GM21737 (cell line): ENCODE data around the gene BPIFB3.
"Not testable (repeated sequence)": the region's sequence is repeated elsewhere in the genome, so short reads cannot be mapped to it uniquely, and the experiment has no call there.

Experiments used
- ATAC-seq: cut with Tn5 transposase; IDR thresholded peaks from one replicate; pipeline ENCODE4 v1.9.1; 2021; ENCODE audit warnings: mild to moderate bottlenecking, moderate library complexity; ENCODE audit not compliant: unreplicated experiment

Gene BPIFB3

DNA sequence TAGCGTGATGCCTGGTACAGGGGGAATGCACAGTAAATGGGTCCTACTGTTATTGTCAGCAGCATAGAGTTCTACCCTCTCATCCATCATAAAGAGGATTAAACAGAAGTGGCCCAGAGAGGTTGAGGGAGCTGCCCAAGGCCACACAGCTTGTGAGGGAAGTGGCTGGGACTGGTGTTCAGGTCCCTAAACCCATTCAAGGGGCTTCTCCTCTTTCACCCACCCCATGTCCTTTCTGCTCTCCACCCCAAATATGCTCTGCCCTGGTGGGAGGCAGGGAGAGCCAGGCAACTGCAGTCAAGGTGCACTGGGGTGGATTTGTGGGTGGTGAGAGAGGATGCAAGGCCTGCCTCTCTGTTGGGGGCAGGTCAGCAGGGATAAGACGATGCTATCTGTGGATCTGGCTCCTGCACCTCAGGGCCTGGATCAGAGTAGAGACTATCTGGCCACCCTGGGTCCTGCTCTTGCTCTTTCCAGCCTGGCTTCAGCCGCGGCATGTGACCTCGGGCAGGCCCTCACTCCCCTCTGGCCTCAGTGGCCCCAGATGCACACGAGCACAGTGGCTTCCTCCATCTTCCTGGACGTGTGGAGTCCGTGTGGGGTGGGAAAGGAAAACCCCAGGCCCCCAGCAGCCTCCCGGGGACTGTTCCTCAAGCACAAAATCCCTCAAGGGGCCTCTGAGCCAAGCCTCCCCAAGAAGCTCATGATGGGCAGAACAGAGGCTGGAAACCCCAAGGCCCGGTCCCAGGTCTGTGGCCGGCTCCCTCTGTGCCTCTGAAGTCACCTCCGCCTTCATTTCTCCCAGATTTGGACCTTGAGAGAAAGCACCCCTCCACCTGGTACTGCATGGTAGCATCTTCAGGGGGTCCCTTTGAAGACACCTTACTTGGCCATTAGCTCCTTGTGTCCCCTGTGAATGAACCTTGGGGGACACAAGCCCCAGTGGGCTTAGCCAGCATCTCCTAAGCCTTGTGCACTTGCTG lies 25.6 kb upstream of the BPIFB3 start:
- no peak for ATAC-seq

DNA sequence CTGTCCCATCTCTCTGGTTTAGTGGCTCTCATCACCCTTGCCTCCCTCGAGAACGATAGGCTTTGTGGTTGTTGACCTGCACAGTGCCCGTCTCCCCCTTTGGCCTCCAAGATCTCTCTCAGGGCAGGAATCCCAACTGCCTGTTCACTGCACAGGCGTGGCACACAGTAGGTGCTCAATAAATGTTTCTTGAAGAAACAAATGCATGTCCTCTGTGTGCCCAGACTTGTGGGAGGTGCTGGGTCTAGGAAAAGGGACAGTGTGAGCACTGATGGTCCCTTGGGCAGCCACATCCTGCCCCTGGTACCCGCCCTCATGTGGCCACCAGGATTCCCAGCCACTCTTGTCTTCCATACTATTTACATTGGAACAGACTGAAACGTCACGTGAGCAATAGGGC lies 24.8 kb upstream of the BPIFB3 start:
- ATAC-seq = no peak

DNA sequence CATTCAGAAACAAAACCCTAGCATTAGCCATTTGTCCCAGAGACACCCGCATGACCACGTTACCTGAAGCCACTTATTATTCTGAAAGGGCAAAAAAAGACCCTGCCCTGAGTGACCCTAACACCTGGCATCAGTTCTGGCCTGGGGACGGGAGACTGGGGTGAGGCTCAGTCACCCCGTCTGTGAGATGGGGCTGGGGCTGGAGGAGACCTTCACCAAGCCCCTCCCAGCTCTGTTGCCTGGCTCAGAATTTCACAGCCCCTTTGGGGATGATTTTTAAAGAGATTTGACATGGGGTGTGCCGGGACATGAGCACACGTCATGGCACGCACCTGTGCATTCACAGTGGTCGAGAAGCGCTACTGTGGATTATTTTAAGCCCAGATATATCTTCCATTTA lies 23.6 kb upstream of the BPIFB3 start:
- ATAC-seq = no peak

DNA sequence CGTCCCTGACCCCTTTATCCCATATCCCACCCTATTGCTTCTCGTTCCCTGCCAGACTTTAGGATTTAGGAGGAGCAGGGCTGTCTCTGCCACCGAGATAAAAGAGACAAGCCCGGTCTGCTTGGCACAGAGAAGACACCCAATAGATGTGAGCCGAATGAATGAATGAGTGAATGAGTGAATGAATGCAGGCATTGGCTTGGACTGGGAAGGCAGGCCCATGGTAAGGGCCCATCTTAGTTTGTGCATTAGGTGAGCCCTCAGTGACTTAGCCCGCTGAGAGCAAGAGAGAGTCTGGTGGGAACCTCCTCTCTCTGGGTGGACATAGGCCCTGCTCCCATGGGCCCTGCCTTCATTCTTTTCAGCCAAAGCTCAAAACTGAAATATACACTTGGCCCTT lies 23.1 kb upstream of the BPIFB3 start:
- ATAC-seq = no peak

DNA sequence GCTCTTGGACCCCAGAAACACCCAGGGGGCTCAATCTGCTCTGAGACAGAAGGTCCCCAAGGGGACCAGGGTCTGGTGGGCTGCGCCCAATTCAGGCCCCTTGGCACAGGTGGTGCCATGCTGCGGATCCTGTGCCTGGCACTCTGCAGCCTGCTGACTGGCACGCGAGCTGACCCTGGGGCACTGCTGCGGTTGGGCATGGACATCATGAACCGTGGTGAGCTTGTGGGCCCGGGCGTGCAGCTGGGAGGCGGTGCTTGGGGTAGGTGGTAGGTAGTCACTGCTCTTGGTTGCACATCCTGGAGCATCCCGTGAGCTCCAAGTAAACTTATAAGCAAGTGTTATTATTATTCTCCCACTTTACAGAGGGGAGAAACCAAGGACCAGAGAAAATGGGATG lies 22.2 kb upstream of the BPIFB3 start, which contains the start of gene BPIFB6:
TSS of gene BPIFB6 (plus strand) at position 118 of the 400 bp plus-strand sequence. CDS start at position 118, 0 bp downstream.
- no peak for ATAC-seq

DNA sequence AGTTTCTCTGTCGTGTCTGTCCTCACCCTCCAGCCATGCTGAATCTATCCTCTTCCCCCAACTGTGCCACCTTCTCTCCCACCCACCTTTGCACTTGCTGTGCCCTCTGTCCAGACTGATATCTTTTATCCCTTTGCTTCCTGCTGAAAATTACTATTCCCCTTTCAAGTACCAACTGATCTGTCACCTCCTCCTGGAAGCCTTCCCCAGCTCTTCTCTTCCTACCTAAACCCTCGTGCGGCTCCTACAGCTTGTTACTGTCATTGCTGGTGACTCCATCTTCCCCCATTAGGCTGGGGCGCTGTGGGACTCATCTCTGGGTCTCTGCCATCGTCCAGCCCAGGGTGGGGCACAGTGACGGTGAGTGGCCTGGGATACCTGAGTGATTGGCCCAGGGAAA lies 21.1 kb upstream of the BPIFB3 start:
- no peak for ATAC-seq

DNA sequence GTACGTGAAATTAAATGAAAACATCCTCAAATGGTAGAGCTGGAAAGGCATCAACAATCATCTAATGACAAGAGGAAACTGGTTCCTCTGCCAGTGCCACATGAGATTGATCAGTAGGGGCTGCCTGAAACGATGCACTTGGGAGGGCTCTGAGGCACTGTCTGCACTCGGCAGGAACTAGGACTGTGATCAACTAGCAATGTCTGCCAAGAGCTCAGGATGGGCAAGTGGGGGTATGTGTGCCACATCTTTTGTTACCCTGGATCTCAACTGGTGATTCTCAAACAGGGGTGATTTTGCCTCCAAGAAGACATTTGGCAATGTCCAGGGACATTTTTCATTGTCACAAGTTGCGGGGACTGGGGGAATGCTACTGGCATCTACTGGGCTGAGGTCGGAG lies 20.3 kb upstream of the BPIFB3 start:
- ATAC-seq = no peak

DNA sequence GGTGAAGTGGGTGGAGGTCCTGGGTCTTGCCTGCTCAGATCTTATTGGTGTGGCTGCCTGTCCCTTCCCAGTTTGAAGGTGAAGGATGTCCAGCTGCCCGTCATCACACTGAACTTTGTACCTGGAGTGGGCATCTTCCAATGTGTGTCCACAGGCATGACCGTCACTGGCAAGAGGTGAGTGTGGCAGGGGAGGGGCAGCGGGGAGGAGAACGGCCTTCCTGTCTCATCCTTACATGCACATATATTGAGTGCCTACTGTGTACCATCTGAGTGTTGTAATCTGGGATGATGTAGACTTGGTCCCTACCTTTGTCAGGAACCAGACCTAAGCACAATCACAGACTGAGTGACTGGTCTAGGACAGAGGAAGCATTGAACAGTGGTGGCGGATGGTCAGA lies 19.6 kb upstream of the BPIFB3 start:
- ATAC-seq = no peak

DNA sequence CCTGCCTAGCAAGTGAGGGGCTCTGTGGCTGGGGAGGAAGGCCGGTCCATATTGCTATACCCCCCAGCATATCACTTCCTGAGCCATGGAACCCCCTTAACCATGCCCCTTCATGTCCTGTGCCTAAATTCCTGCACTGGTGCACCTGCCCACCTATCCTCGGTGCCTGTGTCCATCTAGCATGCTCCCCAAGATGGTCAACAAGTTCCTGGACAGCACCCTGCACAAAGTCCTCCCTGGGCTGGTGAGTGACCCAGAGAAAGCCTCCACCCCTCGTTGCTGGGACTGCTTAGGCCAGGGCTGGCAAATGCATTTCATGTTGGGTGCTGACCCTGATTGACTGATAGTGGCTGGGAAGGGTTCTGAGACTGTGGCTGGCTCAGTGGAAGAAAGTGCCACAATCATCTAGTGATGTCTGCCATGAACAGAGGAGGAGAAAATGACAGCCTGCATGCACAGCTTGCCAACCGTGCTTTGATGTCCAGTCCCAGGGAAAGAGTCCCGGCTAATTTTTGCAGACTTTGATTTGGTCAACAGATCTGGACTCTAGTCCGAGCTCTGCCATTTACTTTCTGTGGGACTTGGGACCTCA lies 18.7 kb upstream of the BPIFB3 start:
- ATAC-seq = no peak

DNA sequence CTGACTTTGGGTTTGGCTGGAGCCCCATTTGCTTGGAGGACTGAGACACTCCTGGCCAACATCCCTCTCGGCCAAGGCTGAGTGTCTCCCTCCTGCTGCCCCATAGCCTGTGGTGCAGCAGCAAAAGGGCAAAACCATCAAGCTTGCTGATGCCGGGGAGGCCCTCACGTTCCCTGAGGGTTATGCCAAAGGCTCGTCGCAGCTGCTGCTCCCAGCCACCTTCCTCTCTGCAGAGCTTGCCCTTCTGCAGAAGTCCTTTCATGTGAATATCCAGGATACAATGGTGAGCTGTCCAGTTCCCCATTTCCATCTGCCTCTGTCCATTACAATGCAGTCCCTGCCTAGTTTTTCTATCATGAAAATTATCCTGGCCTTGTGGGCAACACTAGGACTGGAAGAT lies 16.2 kb upstream of the BPIFB3 start:
- ATAC-seq = no peak

DNA sequence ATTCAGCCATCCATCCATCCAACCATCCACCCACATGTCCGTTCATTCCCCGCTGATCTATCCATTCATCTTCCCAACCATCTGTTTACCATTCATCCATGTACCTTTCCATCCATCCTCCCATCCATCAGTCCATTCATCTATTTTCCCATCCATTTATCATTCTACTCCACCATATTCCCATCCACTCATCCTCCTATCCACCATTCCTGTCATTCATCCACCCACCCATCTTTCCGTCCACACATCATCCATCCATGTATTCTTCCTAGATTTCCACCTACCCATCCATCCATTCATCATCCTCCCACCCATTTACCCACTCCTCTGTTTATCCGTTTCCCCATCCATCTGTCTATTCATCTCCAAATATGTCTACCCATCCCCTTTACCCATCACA lies 15.5 kb upstream of the BPIFB3 start:
- no peak for ATAC-seq

DNA sequence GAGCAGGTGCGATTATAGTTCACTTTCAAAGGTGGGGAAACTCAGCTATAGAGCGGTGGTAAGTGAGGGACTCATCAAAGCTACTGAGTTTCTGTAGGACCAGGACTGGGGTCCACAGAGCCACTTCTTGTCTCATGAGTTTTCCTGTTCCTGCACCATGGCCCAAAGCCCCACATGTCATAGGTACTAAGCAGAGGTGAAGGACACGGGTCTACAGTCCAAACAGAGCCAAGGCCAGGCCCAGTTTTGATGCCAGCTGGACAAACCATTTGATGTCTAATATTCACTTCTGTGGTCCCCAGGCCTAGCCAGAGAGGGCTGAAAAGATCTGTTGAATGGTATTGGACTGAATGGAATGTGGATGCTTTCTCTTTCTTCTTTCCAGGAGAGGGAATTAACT lies 11.3 kb upstream of the BPIFB3 start:
- no peak for ATAC-seq

DNA sequence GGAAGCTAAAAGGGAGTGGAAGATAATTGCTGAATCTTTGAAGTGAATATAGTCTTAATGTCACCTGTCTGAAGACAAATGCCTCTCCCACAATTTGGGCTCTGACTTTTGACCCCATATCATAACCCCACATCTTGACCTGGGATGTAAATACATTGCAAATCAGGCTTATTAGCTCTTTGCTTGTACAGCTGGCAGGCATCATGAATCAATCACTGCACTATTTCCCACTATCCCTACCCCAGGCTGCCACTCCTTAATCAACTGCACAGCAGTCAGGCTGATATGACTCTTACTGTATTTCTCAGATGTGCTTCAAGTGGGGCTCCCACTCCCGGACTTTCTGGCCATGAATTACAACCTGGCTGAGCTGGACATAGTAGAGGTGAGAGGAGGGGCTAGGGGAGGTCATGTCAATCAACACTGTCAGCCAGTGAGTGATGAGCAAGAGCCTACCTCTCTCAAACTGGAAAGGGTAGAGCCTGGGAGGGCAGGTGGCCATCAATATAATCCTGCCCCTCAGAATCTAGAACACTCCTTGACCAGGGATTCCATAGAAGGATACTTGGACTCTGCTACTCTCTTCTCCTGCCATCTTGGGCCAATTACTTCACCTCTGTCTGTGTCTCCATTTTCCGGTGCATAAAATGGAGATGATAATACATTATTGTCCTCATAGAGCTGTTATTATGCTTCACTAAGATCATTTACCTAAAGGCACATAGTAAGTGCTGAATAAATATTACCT lies 10.5 kb upstream of the BPIFB3 start:
- no peak for ATAC-seq

DNA sequence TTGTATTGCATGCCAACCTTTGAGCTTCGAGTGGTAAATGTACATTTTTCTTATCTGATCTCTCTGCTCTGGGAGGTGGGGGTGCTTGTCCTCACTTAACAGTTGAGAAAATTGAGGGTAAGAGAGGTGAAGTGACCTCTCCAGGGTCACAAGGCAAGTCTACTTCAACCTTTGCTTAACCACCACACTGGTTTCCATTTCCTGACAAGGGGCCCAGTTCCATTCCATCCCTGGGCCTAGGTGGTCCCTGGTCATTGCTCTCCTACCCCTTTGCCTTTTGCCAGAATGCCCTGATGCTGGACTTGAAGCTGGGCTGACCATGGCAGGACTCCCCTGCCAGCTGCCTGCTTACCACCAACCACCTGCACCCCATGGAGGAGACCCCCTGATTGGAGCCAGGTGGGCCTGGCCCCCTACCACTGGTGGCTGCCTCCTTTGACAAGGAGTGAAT lies 9.9 kb upstream of the BPIFB3 start:
- no peak for ATAC-seq

DNA sequence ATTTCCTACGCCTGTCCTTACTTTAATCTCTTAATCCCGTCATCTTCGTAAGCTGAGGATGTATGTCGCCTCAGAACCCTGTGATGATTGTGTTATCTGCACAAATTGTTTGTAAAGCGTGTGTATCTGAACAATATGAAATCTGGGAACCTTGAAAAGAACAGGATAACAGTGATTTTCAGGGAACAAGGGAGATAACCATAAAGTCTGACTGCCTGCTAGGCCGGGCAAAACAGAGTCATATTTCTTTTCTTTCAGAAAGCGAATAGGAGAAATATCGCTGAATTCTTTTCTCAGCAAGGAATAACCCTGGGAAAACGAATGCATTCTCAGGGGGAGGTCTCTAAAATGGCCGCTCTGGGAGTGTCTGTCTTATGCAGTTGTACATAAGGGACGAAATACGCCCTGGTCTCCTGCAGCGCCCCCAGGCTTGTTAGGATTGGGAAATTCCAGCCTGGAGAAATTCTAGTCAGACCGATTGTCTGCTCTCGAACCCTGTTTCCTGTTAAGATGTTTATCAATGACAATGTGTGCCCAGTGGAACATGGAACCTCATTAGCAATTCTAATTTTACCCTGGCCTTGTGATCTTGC lies 8.5 kb upstream of the BPIFB3 start:
- ATAC-seq = not testable (repeated sequence)

DNA sequence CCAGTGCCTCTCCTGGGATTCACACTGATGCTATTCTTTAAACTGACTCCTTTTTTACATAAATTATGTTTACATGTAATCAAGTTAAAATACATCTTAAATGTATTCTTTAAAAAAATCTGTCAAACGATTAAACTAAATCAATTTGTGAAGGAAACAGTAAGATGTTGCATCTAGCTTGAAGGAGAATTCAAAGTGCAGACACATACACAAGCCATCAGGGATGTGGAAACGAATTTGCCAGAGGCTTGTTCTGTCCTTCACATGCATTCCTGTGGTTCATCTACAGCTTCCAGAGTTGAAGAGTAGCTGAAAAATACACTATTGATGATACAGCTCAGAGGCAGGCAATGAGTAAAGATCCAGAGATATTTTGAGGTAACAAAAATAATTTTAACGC lies 7.3 kb upstream of the BPIFB3 start:
- ATAC-seq = no peak

DNA sequence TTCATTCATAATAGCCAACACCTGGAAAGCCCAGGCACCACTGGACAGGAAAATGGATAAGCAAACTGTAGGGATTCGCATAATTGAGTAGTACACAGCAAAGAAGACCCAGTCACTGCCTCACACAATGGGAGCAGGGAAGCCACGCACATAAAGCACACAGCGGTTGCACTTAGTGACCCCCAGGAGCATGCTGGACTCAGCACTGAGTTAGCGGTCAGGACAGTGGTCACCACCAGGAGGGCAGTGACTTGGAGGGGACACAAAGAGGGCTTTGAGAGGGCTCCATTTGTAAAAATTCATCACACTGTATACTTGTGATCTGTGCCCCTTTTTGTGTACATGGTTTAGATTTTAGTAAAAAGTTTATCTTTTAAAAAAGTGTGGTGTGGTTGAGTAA lies 2.4 kb upstream of the BPIFB3 start:
- no peak for ATAC-seq

DNA sequence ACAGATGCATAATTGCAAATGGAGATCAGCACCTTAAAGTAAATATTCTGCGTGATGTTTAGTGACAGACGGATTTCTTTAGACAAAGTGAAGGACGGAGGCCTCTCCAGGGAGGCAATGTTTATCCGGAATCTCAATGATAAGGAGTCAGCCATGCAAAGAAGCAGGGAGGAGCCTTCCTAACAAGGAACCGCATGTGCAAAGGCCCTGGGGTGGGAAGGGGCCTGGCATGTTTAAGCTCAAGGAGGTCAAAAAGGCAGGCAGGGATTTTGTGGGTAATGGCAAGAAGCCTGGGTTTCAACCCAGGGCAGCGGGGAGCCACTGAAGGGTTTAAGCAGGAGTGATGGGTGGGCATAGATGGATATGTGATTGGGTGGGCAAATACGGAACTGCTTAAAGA lies 678 bp downstream of the BPIFB3 start:
- no peak for ATAC-seq

DNA sequence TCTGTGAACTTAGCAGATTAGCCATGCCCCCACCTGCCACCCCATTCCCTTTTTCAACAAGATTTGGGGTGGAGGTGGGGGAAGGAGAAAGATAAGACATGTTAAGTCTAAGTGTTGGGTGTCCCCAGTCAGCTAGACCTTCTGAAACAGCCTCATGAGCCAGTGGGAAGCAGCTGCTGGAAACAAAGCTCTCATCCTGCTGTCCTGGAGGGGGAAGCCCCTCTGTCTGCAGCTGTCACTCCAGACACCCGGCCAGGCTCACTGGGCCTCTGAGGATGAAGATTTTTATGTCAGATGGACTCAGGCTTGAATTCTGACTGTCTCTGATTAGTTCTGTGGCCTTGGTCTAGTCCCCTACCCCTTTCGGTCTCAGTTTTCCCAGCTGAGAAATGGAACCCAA lies 1.1 kb downstream of the BPIFB3 start:
- ATAC-seq = no peak

DNA sequence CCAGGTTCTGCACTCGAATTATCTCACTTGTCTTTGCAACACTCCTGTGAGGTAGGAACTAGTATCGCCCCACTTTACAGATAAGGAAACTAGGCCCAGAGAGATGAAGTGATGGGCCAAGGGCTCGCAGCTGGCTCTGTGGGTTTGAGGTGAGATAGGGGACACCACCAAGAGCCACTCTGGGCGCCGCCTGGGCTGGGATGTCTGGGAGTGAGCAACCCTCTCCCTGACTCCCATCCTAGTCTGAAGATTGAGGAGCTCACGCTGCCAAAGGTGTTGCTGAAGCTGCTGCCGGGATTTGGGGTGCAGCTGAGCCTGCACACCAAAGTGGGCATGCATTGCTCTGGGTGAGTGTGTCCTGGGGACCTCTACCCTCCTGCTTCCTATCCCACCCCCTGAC lies 5.4 kb downstream of the BPIFB3 start:
- no peak for ATAC-seq

DNA sequence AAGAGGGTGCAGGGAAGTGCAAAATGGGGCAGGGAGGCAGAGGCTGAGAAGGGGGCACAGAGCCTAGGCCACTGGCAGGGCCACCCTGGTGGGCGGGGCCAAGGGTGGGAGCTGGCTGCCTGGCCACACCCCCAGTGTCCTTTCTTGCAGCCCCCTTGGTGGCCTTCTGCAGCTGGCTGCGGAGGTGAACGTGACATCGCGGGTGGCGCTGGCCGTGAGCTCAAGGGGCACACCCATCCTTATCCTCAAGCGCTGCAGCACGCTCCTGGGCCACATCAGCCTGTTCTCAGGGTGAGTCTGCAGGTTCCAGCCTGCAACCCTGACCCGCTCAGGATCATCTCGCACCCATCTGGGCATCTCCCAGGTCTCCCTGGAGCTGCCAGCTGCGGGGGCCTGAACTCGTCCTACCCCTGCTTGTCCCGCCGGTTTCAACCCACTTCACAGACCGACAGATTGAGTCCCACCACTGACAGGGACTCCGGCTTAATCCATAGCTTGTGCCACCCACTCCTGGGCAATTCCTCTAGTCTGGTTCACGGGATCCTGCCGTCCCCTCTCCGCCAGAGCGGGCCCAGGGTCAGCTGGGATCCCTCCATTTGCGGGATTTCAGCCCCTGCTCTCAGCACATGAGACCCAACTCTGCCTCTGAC lies 6.2 kb downstream of the BPIFB3 start:
- ATAC-seq = no peak
